Kidney (tissue), 14 donors: Measurements from ENCODE around the gene NAV3. TPM values are rescaled to one million over a fixed set of nuclear protein-coding genes. Genes with fewer than 3 reads are reported as not detected.
A peak's percentile ranks its signal among the peaks of the same experiment; 100 is the strongest.
"Not testable (repeated sequence)": the region's sequence is repeated elsewhere in the genome, so short reads cannot be mapped to it uniquely, and the experiment has no call there.

Source experiments
- DNase-seq, 5 donors: peaks; one replicate each; pipeline ENCODE4 v3.0.0-alpha.2; 2013 to 2020
- FAIRE-seq: peaks from 2 replicates; lab custom pipeline; 2012; peaks lifted over from hg19 to GRCh38; lab: Jason Lieb, UNC
- H3K27ac ChIP-seq, 2 donors: one replicate each; pipeline ENCODE4 v1.7.0; 2013; ENCODE audit warnings: low read depth in 2 of 2, low read length in 2 of 2, inconsistent platforms in 1 of 2
- H3K27me3 ChIP-seq: one replicate; pipeline ENCODE4 v1.7.1; 2013; ENCODE audit warnings: low read length, inconsistent platforms; ENCODE audit not compliant: control insufficient read depth, insufficient read depth
- H3K36me3 ChIP-seq, 3 donors: one replicate each; pipeline versions ENCODE4 v1.7.0 to v1.7.1; 2013; ENCODE audit warnings: low read length in 3 of 3, control low read depth in 1 of 3, inconsistent platforms in 1 of 3; ENCODE audit not compliant: insufficient read depth in 3 of 3, control insufficient read depth in 2 of 3
- H3K4me1 ChIP-seq, 3 donors: one replicate each; pipeline versions ENCODE4 v1.7.0 to v1.7.1; 2013; ENCODE audit warnings: low read length in 3 of 3, inconsistent platforms in 1 of 3, low read depth in 1 of 3; ENCODE audit not compliant: control insufficient read depth in 2 of 3, insufficient read depth in 2 of 3
- H3K4me3 ChIP-seq, 3 donors: one replicate each; pipeline versions ENCODE4 v1.7.0 to v1.8.1; 2013; ENCODE audit warnings: low read length in 3 of 3, control low read depth in 1 of 3, inconsistent platforms in 1 of 3
- H3K9ac ChIP-seq, 3 donors: one replicate each; pipeline versions ENCODE4 v1.7.0 to v1.7.1; 2013; ENCODE audit warnings: low read length in 3 of 3, control low read depth in 1 of 3, inconsistent platforms in 1 of 3
- H3K9me3 ChIP-seq, 3 donors: one replicate each; pipeline versions ENCODE4 v1.7.0 to v1.7.1; 2013; ENCODE audit warnings: low read length in 3 of 3, control low read depth in 1 of 3, inconsistent platforms in 1 of 3; ENCODE audit not compliant: control insufficient read depth in 2 of 3, insufficient read depth in 1 of 3
- intact Hi-C: fragments of 100-400 bp; cut with DNase I; formaldehyde crosslinking; loops from one replicate; pipeline ENCODE4 v1.11.1; 2022
- polyA plus RNA-seq: library from polyadenylated mRNA; stranded (reverse); fragments of 350-450 nt; fragmentation: Illumina TruSeq; extraction: RNeasy Lipid Tissue Mini Kit (QIAGEN cat#74804); gene quantifications from one replicate; pipeline ENCODE4 v1.2.3, GENCODE V29; 2014; ENCODE audit warnings: low read depth, low replicate concordance; ENCODE audit not compliant: insufficient read depth
- total RNA-seq: library from RNA; stranded (reverse); fragmentation: NEBNext Ultra II Directional; extraction: Animal tissue kit (Norgen Biotek cat#: 25700); gene quantifications from one replicate; pipeline ENCODE4 v1.2.1, GENCODE V29; 2021
- TF ChIP-seq, protein P1 (sequence below): IDR thresholded peaks from 3 replicates; pipeline ENCODE4 v1.5.1; 2012; ENCODE audit warnings: mild to moderate bottlenecking, moderate library complexity, borderline replicate concordance; ENCODE audit not compliant: insufficient read depth; ENCODE audit errors: extremely low read depth
- donor health status: control.
- donor health status: control.
- donor health status: control.
- donor health status: control.
- donor health status: control.
- donor health status: DM: yes; HTN: yes; CAD: no.
- donor health status: Normal renal cell carcinoma (clear cell type).

NAV3 gene
- total and polyA plus RNA-seq, 2 donors from 2014 or later = 0.34 to 4.5 TPM

GRCh38 chr12:78241446-78241845 is 410.8 kb downstream of the NAV3 start:
- H3K9ac ChIP-seq = no peak overlapping the region
- TF ChIP-seq, protein P1, sequence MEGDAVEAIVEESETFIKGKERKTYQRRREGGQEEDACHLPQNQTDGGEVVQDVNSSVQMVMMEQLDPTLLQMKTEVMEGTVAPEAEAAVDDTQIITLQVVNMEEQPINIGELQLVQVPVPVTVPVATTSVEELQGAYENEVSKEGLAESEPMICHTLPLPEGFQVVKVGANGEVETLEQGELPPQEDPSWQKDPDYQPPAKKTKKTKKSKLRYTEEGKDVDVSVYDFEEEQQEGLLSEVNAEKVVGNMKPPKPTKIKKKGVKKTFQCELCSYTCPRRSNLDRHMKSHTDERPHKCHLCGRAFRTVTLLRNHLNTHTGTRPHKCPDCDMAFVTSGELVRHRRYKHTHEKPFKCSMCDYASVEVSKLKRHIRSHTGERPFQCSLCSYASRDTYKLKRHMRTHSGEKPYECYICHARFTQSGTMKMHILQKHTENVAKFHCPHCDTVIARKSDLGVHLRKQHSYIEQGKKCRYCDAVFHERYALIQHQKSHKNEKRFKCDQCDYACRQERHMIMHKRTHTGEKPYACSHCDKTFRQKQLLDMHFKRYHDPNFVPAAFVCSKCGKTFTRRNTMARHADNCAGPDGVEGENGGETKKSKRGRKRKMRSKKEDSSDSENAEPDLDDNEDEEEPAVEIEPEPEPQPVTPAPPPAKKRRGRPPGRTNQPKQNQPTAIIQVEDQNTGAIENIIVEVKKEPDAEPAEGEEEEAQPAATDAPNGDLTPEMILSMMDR = no peak
- intact Hi-C loops = no loop called here
- no peak for FAIRE-seq
- H3K4me3 ChIP-seq = no peak overlapping the region
- no peak for DNase-seq
- H3K27ac ChIP-seq = no peak overlapping the region
- no peaks in the 10 kb centered on the region for H3K36me3 ChIP-seq
- no peaks in the 10 kb centered on the region for H3K4me1 ChIP-seq
- no peaks in the 10 kb centered on the region for H3K27me3 ChIP-seq
- H3K9me3 ChIP-seq = no peaks in the 10 kb centered on the region

DNA sequence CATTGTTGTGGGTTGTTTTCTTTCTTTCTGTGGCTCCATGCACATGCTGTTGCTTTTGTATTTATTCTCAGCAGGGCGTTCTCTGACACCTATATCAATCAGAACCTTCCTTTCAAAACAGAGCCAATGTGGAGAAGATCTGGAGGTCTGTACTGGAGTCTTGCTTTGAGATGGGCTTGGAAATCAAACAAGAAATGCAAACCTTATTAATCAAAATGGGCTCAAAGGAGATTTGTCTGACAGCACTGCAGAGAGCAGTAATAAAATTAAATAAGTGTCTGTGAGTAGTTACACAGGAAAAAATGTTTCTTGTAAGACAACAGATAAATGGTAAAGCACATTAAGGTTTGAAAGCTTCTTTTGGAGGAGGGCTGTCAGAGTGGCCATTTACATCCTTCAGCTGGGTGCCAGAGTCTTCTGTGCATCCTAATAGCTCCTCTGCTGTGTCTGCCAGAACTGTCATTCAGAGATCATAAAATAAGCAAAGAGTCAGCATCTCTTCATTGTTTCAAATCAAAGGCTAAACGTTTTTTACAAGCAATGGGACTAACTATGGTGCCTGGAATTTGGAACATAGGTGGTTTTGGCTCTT is 414.3 kb downstream of the NAV3 start:
- Histone ChIP-seq H3K4me1 (no peaks in the 10 kb centered on the region), H3K36me3 (no peaks in the 10 kb centered on the region), H3K4me3 (no peak overlapping the region), H3K27ac (no peak overlapping the region), H3K9ac (no peak overlapping the region), H3K9me3 (no peaks in the 10 kb centered on the region), H3K27me3 (no peaks in the 10 kb centered on the region)
- DNase-seq = peak in 2 of 5 donors; percentile 15 to 17
- intact Hi-C loops = no loop called here
- FAIRE-seq = no peak
- TF ChIP-seq, protein P1 = no peak

- DNase-seq = no peak
- H3K9me3 ChIP-seq = no peaks in the 10 kb centered on the region
- no peaks in the 10 kb centered on the region for H3K27me3 ChIP-seq
- no peak for FAIRE-seq
- TF ChIP-seq, protein P1 = no peak
- intact Hi-C loops = no loop called here
- H3K36me3 ChIP-seq = no peaks in the 10 kb centered on the region
- no peak overlapping the region for H3K9ac ChIP-seq
- no peak overlapping the region for H3K27ac ChIP-seq
- no peaks in the 10 kb centered on the region for H3K4me1 ChIP-seq
- no peak overlapping the region for H3K4me3 ChIP-seq
These were observed 417.6 kb downstream of the NAV3 start for GRCh38 chr12:78248321-78248720.

- Histone ChIP-seq H3K27ac (no peak overlapping the region), H3K9me3 (no peaks in the 10 kb centered on the region), H3K36me3 (no peaks in the 10 kb centered on the region), H3K4me1 (no peaks in the 10 kb centered on the region), H3K27me3 (no peaks in the 10 kb centered on the region), H3K9ac (no peak overlapping the region), H3K4me3 (no peak overlapping the region)
- no peak for DNase-seq
- intact Hi-C loops = no loop called here
- TF ChIP-seq, protein P1 = no peak
- FAIRE-seq = no peak
These were observed 418.9 kb downstream of the NAV3 start for GRCh38 chr12:78249578-78249977.

- H3K9me3 ChIP-seq, H3K27ac ChIP-seq, DNase-seq, H3K4me3 ChIP-seq, intact Hi-C loops, H3K9ac ChIP-seq, H3K4me1 ChIP-seq, H3K36me3 ChIP-seq, FAIRE-seq, H3K27me3 ChIP-seq: not testable (repeated sequence)
These were observed 427.0 kb downstream of the NAV3 start for GRCh38 chr12:78257662-78258061.
